WTC11 (cell line): ENCODE data around the gene NMU. TPM values are rescaled to one million over a fixed set of nuclear protein-coding genes. Genes with fewer than 3 reads are reported as not detected.
"Not testable (repeated sequence)": the region's sequence is repeated elsewhere in the genome, so short reads cannot be mapped to it uniquely, and the experiment has no call there.

Source experiments
- ATAC-seq: fragments of 200-7000 bp; cut with Tn5 transposase; 2 replicates; pipeline ENCODE4 v1.10.0; 2021; ENCODE audit warnings: mild to moderate bottlenecking, moderate library complexity
- CTCF ChIA-PET: fragments of 300-600 bp; sonication (Branson Sonifier 250); formaldehyde crosslinking; loops from one replicate; lab custom pipeline; 2021; ENCODE audit warnings: antibody characterized with exemption; lab: Charles Lee
- POLR2A ChIA-PET: fragments of 350-600 bp; sonication (Branson Sonifier 250); formaldehyde crosslinking; loops from one replicate; lab custom pipeline; 2021; ENCODE audit warnings: antibody characterized with exemption; lab: Charles Lee
- DNase-seq: peaks from one replicate; pipeline ENCODE4 v3.0.0; 2021; ENCODE audit warnings: low spot score
- H3K27ac Mint-ChIP-seq: 2 replicates; pipeline ENCODE4 v1.8.0; 2021; ENCODE audit warnings: mixed read lengths
- H3K27me3 Mint-ChIP-seq: 2 replicates; pipeline ENCODE4 v1.8.0; 2021; ENCODE audit warnings: low read depth, mild to moderate bottlenecking, moderate library complexity, mixed read lengths
- H3K36me3 Mint-ChIP-seq: 2 replicates; pipeline ENCODE4 v1.8.0; 2021; ENCODE audit warnings: mixed read lengths
- H3K4me1 Mint-ChIP-seq: 2 replicates; pipeline ENCODE4 v1.8.0; 2022; ENCODE audit warnings: mixed read lengths
- H3K4me3 Mint-ChIP-seq: 2 replicates; pipeline ENCODE4 v1.8.0; 2021; ENCODE audit warnings: mild to moderate bottlenecking, moderate library complexity, mixed read lengths
- H3K9me3 Mint-ChIP-seq: 2 replicates; pipeline ENCODE4 v1.8.0; 2021; ENCODE audit warnings: mixed read lengths
- ATF1 ChIP-seq: sonication (generic); formaldehyde crosslinking; IDR thresholded peaks from 2 replicates; pipeline ENCODE4 v1.8.1; 2023; ENCODE audit warnings: mild to moderate bottlenecking, moderate library complexity, missing genetic modification reagents
- CREM ChIP-seq: sonication (generic); formaldehyde crosslinking; IDR thresholded peaks from 2 replicates; pipeline ENCODE4 v1.8.1; 2022; ENCODE audit warnings: mild to moderate bottlenecking, missing genetic modification reagents, moderate library complexity
- GABPB1 ChIP-seq: sonication (generic); formaldehyde crosslinking; IDR thresholded peaks from 2 replicates; pipeline ENCODE4 v1.8.1; 2023; ENCODE audit warnings: mild to moderate bottlenecking, missing genetic modification reagents
- IRF2 ChIP-seq: sonication (generic); formaldehyde crosslinking; IDR thresholded peaks from 2 replicates; pipeline ENCODE4 v1.8.0; 2022; ENCODE audit warnings: low read depth, missing genetic modification reagents, borderline replicate concordance
- JAZF1 ChIP-seq: fragments of 250-450 bp; sonication (Bioruptor Pico); IDR thresholded peaks from 2 replicates; pipeline ENCODE4 v1.9.0; 2021; ENCODE audit warnings: moderate library complexity, mild to moderate bottlenecking, inconsistent platforms
- KAT7 ChIP-seq: sonication (generic); formaldehyde crosslinking; IDR thresholded peaks from 2 replicates; pipeline ENCODE4 v1.8.1; 2023; ENCODE audit warnings: missing genetic modification reagents, mild to moderate bottlenecking, borderline replicate concordance
- MXD4 ChIP-seq: fragments of 250-450 bp; sonication (Bioruptor Pico); IDR thresholded peaks from 2 replicates; pipeline ENCODE4 v1.8.0; 2021; ENCODE audit warnings: mild to moderate bottlenecking, moderate library complexity, borderline replicate concordance
- NFE2L1 ChIP-seq: sonication (generic); formaldehyde crosslinking; IDR thresholded peaks from 2 replicates; pipeline ENCODE4 v1.8.1; 2023; ENCODE audit warnings: missing genetic modification reagents
- NFYB ChIP-seq: sonication (generic); formaldehyde crosslinking; conservative IDR thresholded peaks from 2 replicates; pipeline ENCODE4 v1.8.0; 2022; ENCODE audit warnings: low read depth, missing genetic modification reagents
- NR2C2 ChIP-seq: sonication (generic); formaldehyde crosslinking; IDR thresholded peaks from 2 replicates; pipeline ENCODE4 v1.8.0; 2022; ENCODE audit warnings: mild to moderate bottlenecking, missing genetic modification reagents
- SMAD3 ChIP-seq: sonication (generic); formaldehyde crosslinking; IDR thresholded peaks from 2 replicates; pipeline ENCODE4 v1.8.0; 2022; ENCODE audit warnings: missing genetic modification reagents, mild to moderate bottlenecking, borderline replicate concordance
- TCF7 ChIP-seq: sonication (generic); formaldehyde crosslinking; IDR thresholded peaks from 2 replicates; pipeline ENCODE4 v1.8.0; 2022; ENCODE audit warnings: mild to moderate bottlenecking, low read depth, missing genetic modification reagents, moderate library complexity
- ZNF121 ChIP-seq: sonication (generic); formaldehyde crosslinking; IDR thresholded peaks from 2 replicates; pipeline ENCODE4 v1.8.0; 2023; ENCODE audit warnings: missing genetic modification reagents
- ZNF317 ChIP-seq: sonication (generic); formaldehyde crosslinking; IDR thresholded peaks from 2 replicates; pipeline ENCODE4 v1.8.1; 2023; ENCODE audit warnings: low read depth, mild to moderate bottlenecking, moderate library complexity, missing genetic modification reagents, borderline replicate concordance
- ZNF416 ChIP-seq: fragments of 250-450 bp; sonication (Bioruptor Pico); IDR thresholded peaks from 2 replicates; pipeline ENCODE4 v1.9.0; 2021; ENCODE audit warnings: mild to moderate bottlenecking, inconsistent platforms
- total RNA-seq: library from RNA; stranded (reverse); gene quantifications from 3 replicates; pipeline ENCODE4 v1.2.3, GENCODE V29; 2021
- TF ChIP-seq, protein P1 (sequence below): fragments of 250-450 bp; sonication (Bioruptor Pico); IDR thresholded peaks from 2 replicates; pipeline ENCODE4 v1.8.0; 2021; ENCODE audit warnings: mild to moderate bottlenecking
- TF ChIP-seq, protein P2 (sequence below): sonication (generic); formaldehyde crosslinking; IDR thresholded peaks from 2 replicates; pipeline ENCODE4 v1.8.0; 2022; ENCODE audit warnings: missing genetic modification reagents
- TF ChIP-seq, protein P3 (sequence below): fragments of 250-450 bp; sonication (Bioruptor Pico); IDR thresholded peaks from 2 replicates; pipeline ENCODE4 v1.9.0; 2021; ENCODE audit warnings: mild to moderate bottlenecking
- TF ChIP-seq, protein P4 (sequence below): sonication (generic); formaldehyde crosslinking; IDR thresholded peaks from 2 replicates; pipeline ENCODE4 v1.8.1; 2022; ENCODE audit warnings: mild to moderate bottlenecking, missing genetic modification reagents, moderate library complexity, borderline replicate concordance
- TF ChIP-seq, protein P5 (sequence below): sonication (generic); formaldehyde crosslinking; IDR thresholded peaks from 2 replicates; pipeline ENCODE4 v1.8.1; 2022; ENCODE audit warnings: missing genetic modification reagents, borderline replicate concordance

Gene NMU
- total RNA-seq, 1 experiment from 2014 or later, result 43.7 TPM

DNA sequence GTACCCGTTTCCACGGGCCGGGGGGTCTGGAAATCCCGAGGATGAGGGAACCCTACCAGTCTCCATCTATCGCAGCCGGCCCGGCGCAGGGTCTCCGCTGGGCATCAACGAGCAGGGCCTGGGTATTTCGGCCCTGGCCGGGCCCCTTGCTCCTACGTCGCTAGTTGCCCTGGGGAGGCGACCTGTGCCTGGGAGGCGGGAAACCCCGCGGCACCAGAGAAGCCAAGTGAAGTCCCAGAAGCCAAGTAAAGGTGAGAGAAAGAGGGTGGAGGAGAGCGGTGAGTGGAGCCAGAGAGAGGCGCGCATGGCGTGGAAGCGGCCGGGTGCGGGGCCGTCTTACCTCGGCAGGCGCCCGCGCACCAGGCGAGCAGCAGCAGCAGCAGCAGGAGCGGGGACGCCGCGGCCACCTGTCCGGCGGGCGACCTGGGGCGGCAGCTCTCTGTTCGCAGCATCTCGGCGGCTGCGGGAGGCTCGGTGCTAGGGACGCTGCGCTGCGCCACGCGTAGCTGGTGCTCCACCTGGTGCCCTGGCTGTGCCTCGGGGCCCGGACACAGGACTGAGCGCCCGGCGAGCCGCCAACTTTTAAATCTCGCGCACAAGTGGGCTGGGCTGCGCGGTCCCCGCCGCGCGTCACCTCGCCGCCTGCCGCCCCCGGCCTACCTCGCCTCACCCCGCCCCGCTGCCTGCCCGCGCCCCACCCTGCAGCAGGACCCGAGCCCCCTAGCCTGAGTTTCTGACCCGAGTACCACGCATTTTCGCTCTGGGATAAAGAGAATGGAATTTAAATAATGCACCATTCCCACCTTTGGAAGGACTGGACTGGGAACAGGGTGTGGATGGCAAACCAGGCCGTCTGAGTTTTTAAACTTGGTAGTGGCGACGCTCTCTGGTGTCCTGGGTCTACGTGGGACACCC is at the start of gene NMU (continued):
- TF ChIP-seq, protein P1, sequence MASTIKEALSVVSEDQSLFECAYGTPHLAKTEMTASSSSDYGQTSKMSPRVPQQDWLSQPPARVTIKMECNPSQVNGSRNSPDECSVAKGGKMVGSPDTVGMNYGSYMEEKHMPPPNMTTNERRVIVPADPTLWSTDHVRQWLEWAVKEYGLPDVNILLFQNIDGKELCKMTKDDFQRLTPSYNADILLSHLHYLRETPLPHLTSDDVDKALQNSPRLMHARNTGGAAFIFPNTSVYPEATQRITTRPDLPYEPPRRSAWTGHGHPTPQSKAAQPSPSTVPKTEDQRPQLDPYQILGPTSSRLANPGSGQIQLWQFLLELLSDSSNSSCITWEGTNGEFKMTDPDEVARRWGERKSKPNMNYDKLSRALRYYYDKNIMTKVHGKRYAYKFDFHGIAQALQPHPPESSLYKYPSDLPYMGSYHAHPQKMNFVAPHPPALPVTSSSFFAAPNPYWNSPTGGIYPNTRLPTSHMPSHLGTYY (CRISPR knock-in tag), result no peak
- TF ChIP-seq ZNF121 (CRISPR knock-in tag), result no peak
- no peak for TF ChIP-seq TCF7 (CRISPR knock-in tag)
- no peak for TF ChIP-seq NFE2L1 (CRISPR knock-in tag)
- TF ChIP-seq, protein P2, sequence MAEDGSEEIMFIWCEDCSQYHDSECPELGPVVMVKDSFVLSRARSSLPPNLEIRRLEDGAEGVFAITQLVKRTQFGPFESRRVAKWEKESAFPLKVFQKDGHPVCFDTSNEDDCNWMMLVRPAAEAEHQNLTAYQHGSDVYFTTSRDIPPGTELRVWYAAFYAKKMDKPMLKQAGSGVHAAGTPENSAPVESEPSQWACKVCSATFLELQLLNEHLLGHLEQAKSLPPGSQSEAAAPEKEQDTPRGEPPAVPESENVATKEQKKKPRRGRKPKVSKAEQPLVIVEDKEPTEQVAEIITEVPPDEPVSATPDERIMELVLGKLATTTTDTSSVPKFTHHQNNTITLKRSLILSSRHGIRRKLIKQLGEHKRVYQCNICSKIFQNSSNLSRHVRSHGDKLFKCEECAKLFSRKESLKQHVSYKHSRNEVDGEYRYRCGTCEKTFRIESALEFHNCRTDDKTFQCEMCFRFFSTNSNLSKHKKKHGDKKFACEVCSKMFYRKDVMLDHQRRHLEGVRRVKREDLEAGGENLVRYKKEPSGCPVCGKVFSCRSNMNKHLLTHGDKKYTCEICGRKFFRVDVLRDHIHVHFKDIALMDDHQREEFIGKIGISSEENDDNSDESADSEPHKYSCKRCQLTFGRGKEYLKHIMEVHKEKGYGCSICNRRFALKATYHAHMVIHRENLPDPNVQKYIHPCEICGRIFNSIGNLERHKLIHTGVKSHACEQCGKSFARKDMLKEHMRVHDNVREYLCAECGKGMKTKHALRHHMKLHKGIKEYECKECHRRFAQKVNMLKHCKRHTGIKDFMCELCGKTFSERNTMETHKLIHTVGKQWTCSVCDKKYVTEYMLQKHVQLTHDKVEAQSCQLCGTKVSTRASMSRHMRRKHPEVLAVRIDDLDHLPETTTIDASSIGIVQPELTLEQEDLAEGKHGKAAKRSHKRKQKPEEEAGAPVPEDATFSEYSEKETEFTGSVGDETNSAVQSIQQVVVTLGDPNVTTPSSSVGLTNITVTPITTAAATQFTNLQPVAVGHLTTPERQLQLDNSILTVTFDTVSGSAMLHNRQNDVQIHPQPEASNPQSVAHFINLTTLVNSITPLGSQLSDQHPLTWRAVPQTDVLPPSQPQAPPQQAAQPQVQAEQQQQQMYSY, result no peak
- 0 out of 2 replicates have a peak, but pooled peaks have one; percentile 26 for TF ChIP-seq KAT7 (CRISPR knock-in tag)

DNA sequence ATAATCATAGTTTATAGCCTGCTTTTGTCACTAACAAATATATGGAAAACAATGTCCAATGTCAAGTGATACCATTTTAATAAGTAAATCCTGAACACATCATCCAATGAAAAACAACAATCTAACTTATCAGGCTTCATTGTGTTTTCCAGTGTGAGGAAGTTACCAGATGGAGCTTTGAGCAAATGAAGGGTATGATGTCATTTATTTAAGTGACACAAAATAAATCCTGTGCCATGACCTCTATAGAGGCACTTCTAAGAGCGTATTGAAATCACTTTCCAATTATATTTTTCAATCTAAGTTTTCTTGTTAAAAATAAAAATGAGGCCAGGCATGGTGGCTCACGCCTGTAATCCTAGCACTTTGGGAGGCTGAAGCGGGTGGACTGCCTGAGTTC is 48.2 kb upstream of the NMU start:
- DNase-seq (no peak), ATAC-seq (no peak)
- POLR2A ChIA-PET, result no interaction called here
- H3K27ac Mint-ChIP-seq, result no peak overlapping the region
- CTCF ChIA-PET, result no interaction called here
- H3K4me3 Mint-ChIP-seq, result no peak overlapping the region
- H3K27me3 Mint-ChIP-seq, result no peaks in the 10 kb centered on the region
- TF ChIP-seq GABPB1 (CRISPR knock-in tag) (no peak), NFYB (no peak), ZNF416 (no peak), CREM (CRISPR knock-in tag) (no peak), NR2C2 (no peak), MXD4 (CRISPR knock-in tag) (no peak)
- H3K9me3 Mint-ChIP-seq, result peaks cover 4% of the 10 kb centered on the region; the same call in 1 of the 2 replicates
- H3K4me1 Mint-ChIP-seq, result peaks cover 18% of the 10 kb centered on the region
- no peaks in the 10 kb centered on the region for H3K36me3 Mint-ChIP-seq

DNA sequence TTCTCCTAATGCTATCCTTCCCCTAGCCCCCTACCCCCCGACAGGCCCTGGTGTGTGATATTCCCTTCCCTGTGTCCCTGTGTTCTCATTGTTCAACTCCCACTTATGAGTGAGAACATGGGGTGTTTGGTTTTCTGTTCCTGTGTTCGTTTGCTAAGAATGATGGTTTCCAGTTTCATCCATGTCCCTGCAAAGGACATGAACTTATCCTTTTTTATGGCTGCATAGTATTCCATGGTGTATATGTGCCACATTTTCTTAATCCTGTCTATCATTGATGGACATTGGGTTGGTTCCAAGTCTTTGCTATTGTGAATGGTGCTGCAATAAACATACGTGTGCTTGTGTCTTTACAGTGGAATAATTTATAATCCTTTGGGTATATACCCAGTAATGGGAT is 46.7 kb upstream of the NMU start:
- H3K9me3 Mint-ChIP-seq, H3K36me3 Mint-ChIP-seq, CTCF ChIA-PET, H3K27me3 Mint-ChIP-seq, H3K4me3 Mint-ChIP-seq, H3K27ac Mint-ChIP-seq, ATAC-seq, POLR2A ChIA-PET, DNase-seq: not testable (repeated sequence)
- peaks cover 18% of the 10 kb centered on the region for H3K4me1 Mint-ChIP-seq

DNA sequence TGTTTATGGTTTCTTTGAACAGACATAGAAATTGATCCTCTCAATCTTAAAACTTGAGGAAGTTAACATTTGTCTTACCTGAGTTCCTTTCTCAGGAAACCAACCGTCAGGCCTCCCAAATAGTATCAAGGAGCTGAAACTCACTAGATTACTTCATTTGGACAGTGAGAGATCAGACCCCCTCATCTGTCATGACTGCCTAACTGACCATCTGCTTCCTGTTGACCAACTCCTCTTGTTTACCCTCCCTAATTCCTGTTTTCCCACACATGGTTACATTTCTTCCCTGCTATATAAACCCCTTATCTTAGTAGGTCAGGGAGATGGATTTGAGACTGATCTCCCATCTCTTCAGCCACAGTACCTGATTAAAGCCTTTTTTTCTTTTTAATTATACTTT is 46.2 kb upstream of the NMU start:
- Mint-ChIP-seq H3K27me3 (no peaks in the 10 kb centered on the region), H3K27ac (no peak overlapping the region), H3K4me1 (peaks cover 18% of the 10 kb centered on the region), H3K4me3 (no peak overlapping the region), H3K9me3 (peaks cover 4% of the 10 kb centered on the region; the same call in 1 of the 2 replicates), H3K36me3 (no peaks in the 10 kb centered on the region)
- no peak for DNase-seq
- no peak for ATAC-seq
- ChIA-PET POLR2A (no interaction called here), CTCF (no interaction called here)
- TF ChIP-seq ZNF317 (CRISPR knock-in tag) (no peak), NR2C2 (no peak), IRF2 (no peak), JAZF1 (CRISPR knock-in tag) (no peak), ZNF121 (CRISPR knock-in tag) (no peak), ATF1 (CRISPR knock-in tag) (no peak), SMAD3 (CRISPR knock-in tag) (no peak)
- TF ChIP-seq, protein P3, sequence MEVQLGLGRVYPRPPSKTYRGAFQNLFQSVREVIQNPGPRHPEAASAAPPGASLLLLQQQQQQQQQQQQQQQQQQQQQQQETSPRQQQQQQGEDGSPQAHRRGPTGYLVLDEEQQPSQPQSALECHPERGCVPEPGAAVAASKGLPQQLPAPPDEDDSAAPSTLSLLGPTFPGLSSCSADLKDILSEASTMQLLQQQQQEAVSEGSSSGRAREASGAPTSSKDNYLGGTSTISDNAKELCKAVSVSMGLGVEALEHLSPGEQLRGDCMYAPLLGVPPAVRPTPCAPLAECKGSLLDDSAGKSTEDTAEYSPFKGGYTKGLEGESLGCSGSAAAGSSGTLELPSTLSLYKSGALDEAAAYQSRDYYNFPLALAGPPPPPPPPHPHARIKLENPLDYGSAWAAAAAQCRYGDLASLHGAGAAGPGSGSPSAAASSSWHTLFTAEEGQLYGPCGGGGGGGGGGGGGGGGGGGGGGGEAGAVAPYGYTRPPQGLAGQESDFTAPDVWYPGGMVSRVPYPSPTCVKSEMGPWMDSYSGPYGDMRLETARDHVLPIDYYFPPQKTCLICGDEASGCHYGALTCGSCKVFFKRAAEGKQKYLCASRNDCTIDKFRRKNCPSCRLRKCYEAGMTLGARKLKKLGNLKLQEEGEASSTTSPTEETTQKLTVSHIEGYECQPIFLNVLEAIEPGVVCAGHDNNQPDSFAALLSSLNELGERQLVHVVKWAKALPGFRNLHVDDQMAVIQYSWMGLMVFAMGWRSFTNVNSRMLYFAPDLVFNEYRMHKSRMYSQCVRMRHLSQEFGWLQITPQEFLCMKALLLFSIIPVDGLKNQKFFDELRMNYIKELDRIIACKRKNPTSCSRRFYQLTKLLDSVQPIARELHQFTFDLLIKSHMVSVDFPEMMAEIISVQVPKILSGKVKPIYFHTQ (CRISPR knock-in tag), result no peak
- TF ChIP-seq, protein P4, sequence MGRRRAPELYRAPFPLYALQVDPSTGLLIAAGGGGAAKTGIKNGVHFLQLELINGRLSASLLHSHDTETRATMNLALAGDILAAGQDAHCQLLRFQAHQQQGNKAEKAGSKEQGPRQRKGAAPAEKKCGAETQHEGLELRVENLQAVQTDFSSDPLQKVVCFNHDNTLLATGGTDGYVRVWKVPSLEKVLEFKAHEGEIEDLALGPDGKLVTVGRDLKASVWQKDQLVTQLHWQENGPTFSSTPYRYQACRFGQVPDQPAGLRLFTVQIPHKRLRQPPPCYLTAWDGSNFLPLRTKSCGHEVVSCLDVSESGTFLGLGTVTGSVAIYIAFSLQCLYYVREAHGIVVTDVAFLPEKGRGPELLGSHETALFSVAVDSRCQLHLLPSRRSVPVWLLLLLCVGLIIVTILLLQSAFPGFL, result no peak
- TF ChIP-seq, protein P5, sequence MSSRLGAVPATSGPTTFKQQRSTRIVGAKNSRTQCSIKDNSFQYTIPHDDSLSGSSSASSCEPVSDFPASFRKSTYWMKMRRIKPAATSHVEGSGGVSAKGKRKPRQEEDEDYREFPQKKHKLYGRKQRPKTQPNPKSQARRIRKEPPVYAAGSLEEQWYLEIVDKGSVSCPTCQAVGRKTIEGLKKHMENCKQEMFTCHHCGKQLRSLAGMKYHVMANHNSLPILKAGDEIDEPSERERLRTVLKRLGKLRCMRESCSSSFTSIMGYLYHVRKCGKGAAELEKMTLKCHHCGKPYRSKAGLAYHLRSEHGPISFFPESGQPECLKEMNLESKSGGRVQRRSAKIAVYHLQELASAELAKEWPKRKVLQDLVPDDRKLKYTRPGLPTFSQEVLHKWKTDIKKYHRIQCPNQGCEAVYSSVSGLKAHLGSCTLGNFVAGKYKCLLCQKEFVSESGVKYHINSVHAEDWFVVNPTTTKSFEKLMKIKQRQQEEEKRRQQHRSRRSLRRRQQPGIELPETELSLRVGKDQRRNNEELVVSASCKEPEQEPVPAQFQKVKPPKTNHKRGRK (CRISPR knock-in tag), result no peak
